ENCODE results near the gene GPR87. TPM values are rescaled to one million over a fixed set of nuclear protein-coding genes. Genes with fewer than 3 reads are reported as not detected.

The GPR87 gene
- total and polyA plus RNA-seq, 9 of the 15 experiments (the other 6 are each of a cell fraction or from before 2014, with no cell fraction given): not detected

DNA sequence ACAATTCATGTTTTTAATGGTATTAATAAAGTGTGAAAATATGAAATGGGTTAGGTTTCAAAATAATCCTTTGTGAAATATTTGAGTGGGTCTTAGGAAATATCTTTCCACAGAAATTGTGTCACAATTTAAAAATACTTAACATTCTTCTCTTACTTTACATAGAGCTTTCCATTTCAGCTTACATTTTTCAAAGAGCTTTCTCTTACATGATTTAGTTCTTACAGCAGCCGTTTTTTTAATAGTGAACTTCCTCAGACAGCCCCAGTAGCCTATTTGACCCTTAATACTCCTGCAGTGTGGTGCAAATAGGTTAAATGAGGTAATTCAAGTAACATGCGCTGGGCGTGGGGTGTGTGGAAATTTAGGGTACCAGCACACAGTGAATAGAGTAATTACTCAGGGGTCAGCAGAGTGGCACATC, 46.1 kb upstream of the GPR87 start:
- no peak for TF ChIP-seq MCM2 (IDR thresholded peaks at IDR 0.05; ENCODE audit: low read depth)
- no peak for TF ChIP-seq HIVEP1 (CRISPR knock-in tag; IDR thresholded peaks at IDR 0.05)
- no peak for TF ChIP-seq ZNF134 (CRISPR knock-in tag; conservative IDR thresholded peaks at IDR 0.05)
- TF ChIP-seq ZNF57 (CRISPR knock-in tag; IDR thresholded peaks at IDR 0.05): no peak
- TF ChIP-seq ZNF224 (CRISPR knock-in tag; IDR thresholded peaks at IDR 0.05): no peak
- TF ChIP-seq, protein P1, sequence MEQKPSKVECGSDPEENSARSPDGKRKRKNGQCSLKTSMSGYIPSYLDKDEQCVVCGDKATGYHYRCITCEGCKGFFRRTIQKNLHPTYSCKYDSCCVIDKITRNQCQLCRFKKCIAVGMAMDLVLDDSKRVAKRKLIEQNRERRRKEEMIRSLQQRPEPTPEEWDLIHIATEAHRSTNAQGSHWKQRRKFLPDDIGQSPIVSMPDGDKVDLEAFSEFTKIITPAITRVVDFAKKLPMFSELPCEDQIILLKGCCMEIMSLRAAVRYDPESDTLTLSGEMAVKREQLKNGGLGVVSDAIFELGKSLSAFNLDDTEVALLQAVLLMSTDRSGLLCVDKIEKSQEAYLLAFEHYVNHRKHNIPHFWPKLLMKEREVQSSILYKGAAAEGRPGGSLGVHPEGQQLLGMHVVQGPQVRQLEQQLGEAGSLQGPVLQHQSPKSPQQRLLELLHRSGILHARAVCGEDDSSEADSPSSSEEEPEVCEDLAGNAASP (IDR thresholded peaks at IDR 0.05): no peak
- no peak for TF ChIP-seq SMAD3 (CRISPR knock-in tag; conservative IDR thresholded peaks at IDR 0.05)
- no peak for TF ChIP-seq EGR1 (conservative IDR thresholded peaks at IDR 0.05)
- no peak for TF ChIP-seq ATF7 (IDR thresholded peaks at IDR 0.05)
- TF ChIP-seq NCOA1 (IDR thresholded peaks at IDR 0.05; ENCODE audit: low read depth): no peak
- TF ChIP-seq OTX1 (CRISPR knock-in tag; IDR thresholded peaks at IDR 0.05): no peak
- H4K20me1 ChIP-seq (replicated peaks; ENCODE audit: control insufficient read depth, insufficient read depth, low read length): no peaks in the 10 kb centered on the region
- FAIRE-seq (no peak), ATAC-seq (no peak), DNase-seq (ENCODE audit: extremely low read depth in 1 of 4, low spot score in 3 of 4) (no peak)
- ChIA-PET POLR2A (interaction anchor here (0.6 kb wide), 1 partner anchor 30 kb away, joined by 4 read pairs; no protein-coding TSS in a partner anchor), CTCF (ENCODE audit: low intra/inter-chr PET ratio) (no interaction called here)
- no peaks in the 10 kb centered on the region for H3K9me1 ChIP-seq (ENCODE audit: control insufficient read depth, insufficient read depth, low read length)
- H3K9ac ChIP-seq (ENCODE audit: insufficient read depth in 1 of 2, low read depth in 2 of 2, low read length in 2 of 2): no peak overlapping the region
- no peaks in the 10 kb centered on the region for H3K9me3 ChIP-seq (replicated peaks; ENCODE audit: control insufficient read depth, insufficient read depth, low read depth, low read length)
- no peaks in the 10 kb centered on the region for H3K4me1 ChIP-seq (replicated peaks in 1 of 2; ENCODE audit: control insufficient read depth in 2 of 2, insufficient read depth in 2 of 2, low read length in 2 of 2)
- in situ Hi-C loops (cut with MboI) (no loop called here), intact Hi-C loops (cut with micrococcal nuclease) (no loop called here)
- no TSS peak for BruUV-seq (replicated peaks)
- H3K79me2 ChIP-seq (ENCODE audit: control insufficient read depth, insufficient read depth, low read length): no peaks in the 10 kb centered on the region
- H2AFZ ChIP-seq (ENCODE audit: low read depth, low read length): no peak overlapping the region
- no peak overlapping the region for H3K4me3 ChIP-seq
- no peak overlapping the region for H3K4me2 ChIP-seq (ENCODE audit: insufficient read depth, low read length)
- no peaks in the 10 kb centered on the region for H3K36me3 ChIP-seq (ENCODE audit: control insufficient read depth, insufficient read depth, low read length)
- WGBS (ENCODE audit: insufficient coverage, low coverage, missing lambda C conversion rate): 3% methylated on average over 3 of the region's 3 CpGs
- no peak overlapping the region for H3K27ac ChIP-seq (ENCODE audit: extremely low read depth, low read depth, low read length)
- H3K27me3 ChIP-seq (ENCODE audit: control insufficient read depth in 2 of 2, insufficient read depth in 2 of 2, low read length in 2 of 2): 0 out of 5 replicates have a peak, but pooled peaks cover 0 to 3% of the 10 kb centered on the region in 2 experiments

Measured in K562 (cell line).